Muscle layer of colon (tissue), 2 donors: ENCODE results near the gene RPS14.
"Not testable (repeated sequence)": the region's sequence is repeated elsewhere in the genome, so short reads cannot be mapped to it uniquely, and the experiment has no call there.

Experiments used
- H3K27ac ChIP-seq: one replicate; pipeline ENCODE4 v1.7.0; 2013; ENCODE audit warnings: low read depth, mild to moderate bottlenecking, low read length, moderate library complexity
- H3K27me3 ChIP-seq, 2 donors: one replicate each; pipeline ENCODE4 v1.7.0; 2013; ENCODE audit warnings: low read length in 2 of 2, mild to moderate bottlenecking in 2 of 2; ENCODE audit not compliant: insufficient read depth in 2 of 2, control insufficient read depth in 1 of 2
- H3K36me3 ChIP-seq: one replicate; pipeline ENCODE4 v1.7.0; 2013; ENCODE audit warnings: mild to moderate bottlenecking, low read length; ENCODE audit not compliant: insufficient read depth
- H3K4me1 ChIP-seq: one replicate; pipeline ENCODE4 v1.7.0; 2013; ENCODE audit warnings: mild to moderate bottlenecking, low read length; ENCODE audit not compliant: insufficient read depth
- H3K4me3 ChIP-seq, 2 donors: one replicate each; pipeline ENCODE4 v1.7.0; 2013; ENCODE audit warnings: low read length in 2 of 2, low read depth in 1 of 2, mild to moderate bottlenecking in 1 of 2, moderate library complexity in 1 of 2
- H3K9ac ChIP-seq: one replicate; pipeline ENCODE4 v1.7.0; 2013; ENCODE audit warnings: low read length
- H3K9me3 ChIP-seq: one replicate; pipeline ENCODE4 v1.7.0; 2013; ENCODE audit warnings: mild to moderate bottlenecking, low read length
- donor health status: abdominal sarcoma.
- donor health status: Adenocarcinoma of cecum.

RPS14 gene

DNA sequence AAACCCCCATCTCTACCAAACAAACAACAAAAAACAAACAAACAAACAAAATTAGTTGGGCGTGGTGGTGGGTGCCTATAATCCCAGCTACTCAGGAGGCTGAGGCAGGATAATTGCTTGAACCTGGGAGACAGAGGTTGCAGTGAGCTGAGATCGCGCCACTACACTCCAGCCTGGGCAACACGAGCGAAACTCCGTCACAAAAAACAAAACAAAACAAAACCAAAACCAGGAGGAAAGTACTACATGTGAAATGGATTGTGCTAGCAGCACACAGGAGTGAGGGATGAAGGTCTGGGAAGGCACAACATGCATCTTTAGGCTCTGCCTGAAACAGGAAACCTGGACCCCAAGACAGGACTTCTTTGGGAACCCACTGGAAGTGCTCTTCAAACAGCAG is 27.0 kb upstream of the RPS14 start:
- H3K27ac ChIP-seq, H3K27me3 ChIP-seq, H3K9ac ChIP-seq, H3K4me3 ChIP-seq, H3K4me1 ChIP-seq, H3K36me3 ChIP-seq, H3K9me3 ChIP-seq: not testable (repeated sequence)

DNA sequence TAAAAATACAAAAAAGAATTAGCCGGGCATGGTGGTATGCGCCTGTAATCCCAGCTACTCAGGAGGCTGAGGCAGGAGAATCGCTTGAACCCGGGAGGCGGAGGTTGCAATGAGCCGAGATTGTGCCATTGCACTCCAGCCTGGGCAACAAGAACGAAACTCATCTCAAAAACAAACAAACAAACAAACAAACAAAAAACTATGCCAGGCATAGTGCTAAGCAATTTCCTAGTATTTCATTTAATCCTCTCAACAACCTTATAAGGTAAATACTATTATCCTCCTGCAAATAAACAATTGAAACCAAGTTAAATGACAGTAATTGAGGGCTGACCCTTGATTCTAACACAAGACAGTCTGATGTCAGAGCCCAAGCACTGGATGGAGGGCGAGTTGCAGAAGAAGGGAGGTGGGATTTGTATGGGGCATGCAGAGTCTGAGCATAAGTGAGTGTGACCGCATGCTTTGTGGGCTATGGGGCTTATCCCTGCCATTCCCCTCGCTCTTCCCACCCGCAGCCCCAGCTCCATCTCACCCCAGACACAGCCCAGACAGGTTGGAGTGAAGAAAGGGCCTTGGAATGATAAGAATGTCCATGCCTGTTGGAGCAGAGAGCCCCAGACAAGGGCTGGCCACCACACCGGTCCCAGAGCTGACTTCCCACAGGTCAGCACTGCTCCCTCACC is 24.3 kb upstream of the RPS14 start:
- no peaks in the 10 kb centered on the region for H3K9me3 ChIP-seq
- H3K4me1 ChIP-seq = no peaks in the 10 kb centered on the region
- H3K36me3 ChIP-seq = no peaks in the 10 kb centered on the region
- H3K27me3 ChIP-seq = no peaks in the 10 kb centered on the region
- no peak overlapping the region for H3K4me3 ChIP-seq
- H3K27ac ChIP-seq = no peak overlapping the region
- H3K9ac ChIP-seq = no peak overlapping the region

DNA sequence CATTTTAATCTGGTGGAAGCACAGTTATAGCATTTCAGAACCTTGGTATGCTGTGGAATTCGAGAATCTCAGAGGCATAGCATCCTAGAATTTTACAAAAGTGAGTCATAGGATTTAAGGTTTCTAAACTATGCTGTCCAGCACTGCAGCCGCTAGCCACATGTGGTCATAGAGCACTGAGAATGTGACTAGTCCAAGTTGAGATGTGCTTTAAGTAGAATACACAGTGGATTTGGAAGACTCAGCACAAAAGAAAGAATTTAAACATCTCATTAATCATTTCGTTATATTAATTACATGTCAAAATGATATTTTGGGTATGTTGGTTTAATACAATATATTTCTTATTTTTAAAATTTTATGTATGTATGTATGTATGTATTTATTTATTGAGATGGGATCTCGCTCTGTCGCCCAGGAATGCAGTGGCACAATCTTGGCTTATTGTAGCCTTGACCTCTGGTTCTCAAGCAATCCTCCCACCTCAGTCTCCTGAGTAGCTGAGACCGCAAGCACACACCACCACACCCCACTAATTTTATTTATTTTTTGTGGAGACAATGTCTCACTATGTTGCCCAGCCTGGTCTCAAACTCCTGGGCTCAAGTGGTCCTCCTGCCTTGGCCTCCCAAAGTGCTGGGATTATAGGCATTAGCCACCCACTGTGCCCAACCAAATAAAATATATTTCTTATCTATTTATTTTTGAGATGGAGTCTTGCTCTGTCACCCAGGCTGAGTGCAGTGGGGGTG is 20.4 kb upstream of the RPS14 start:
- H3K36me3 ChIP-seq = no peaks in the 10 kb centered on the region
- H3K4me1 ChIP-seq = no peaks in the 10 kb centered on the region
- no peaks in the 10 kb centered on the region for H3K27me3 ChIP-seq
- no peak overlapping the region for H3K4me3 ChIP-seq
- H3K9me3 ChIP-seq = no peaks in the 10 kb centered on the region
- H3K9ac ChIP-seq = no peak overlapping the region
- H3K27ac ChIP-seq = no peak overlapping the region

DNA sequence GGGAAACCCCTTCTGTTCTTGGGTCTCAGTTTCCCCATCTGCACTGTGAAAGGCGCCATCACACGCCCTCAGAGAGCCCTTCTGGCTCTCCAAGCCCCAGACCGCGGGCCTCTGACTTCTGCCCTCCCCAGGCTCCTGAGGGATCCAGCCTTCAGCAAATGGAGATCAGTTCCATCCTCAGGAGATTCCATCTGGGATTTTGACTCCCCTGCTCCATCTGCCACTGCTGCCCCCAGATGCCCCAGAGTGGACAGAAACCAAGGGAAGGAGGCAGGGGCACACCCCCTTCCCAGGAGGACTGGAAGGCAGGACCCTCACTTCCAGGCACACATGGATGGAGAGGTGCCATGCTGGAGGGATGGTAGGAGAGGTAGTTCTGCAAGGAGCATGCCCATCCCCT is 18.7 kb upstream of the RPS14 start:
- Histone ChIP-seq H3K27ac (no peak overlapping the region), H3K36me3 (no peaks in the 10 kb centered on the region)

DNA sequence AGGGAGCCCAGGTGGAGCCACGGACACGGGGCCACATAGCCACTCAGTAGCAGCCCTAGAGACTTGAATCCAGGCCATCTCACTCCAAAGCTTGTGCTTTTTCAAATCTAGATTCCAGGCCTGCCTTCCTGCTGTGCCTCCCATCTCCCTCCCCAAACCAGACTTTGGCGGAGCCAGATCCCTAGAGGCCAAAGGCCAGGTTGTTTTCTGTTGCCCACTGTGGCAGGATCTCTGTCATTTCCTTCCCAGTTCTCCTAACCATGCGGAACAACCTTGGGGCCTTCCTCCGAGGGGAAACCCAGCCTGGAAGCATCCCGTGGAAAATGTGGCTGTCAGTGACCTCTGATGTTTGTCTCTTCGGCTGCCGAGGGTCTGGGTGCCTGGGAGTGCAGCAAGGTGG is 16.4 kb upstream of the RPS14 start:
- no peaks in the 10 kb centered on the region for H3K9me3 ChIP-seq
- no peak overlapping the region for H3K4me3 ChIP-seq
- H3K9ac ChIP-seq = no peak overlapping the region
- H3K27me3 ChIP-seq = no peaks in the 10 kb centered on the region
- H3K36me3 ChIP-seq = no peaks in the 10 kb centered on the region
- no peak overlapping the region for H3K27ac ChIP-seq
- H3K4me1 ChIP-seq = no peaks in the 10 kb centered on the region

More for the DNA sequence above, 18.7 kb upstream of the RPS14 start:
- Histone ChIP-seq H3K4me3 (no peak overlapping the region), H3K27me3 (no peaks in the 10 kb centered on the region), H3K4me1 (no peaks in the 10 kb centered on the region), H3K9ac (no peak overlapping the region), H3K9me3 (no peaks in the 10 kb centered on the region)

DNA sequence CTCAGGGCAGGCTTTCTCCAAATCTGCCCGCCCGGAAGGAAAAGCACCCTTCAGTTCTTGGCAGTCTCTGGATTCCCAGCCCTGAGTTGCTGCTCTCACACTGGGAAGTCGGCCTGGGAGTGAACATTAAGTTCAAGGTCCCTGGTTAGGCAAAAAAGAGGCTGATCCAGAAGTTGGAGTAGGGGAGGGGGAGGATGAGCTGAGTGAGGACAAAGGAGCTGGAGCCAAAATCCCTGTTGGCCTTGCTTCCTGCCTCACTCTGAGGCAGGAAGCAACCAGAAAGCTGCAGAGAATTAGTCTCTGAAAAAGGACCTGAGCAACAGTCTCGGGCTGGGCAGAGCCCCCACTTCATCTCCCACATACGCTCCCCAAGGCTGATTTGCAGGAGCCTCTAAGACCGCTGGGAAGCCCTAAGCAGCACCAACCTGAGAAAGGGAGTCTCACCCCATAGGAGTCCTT is 15.0 kb upstream of the RPS14 start:
- Histone ChIP-seq H3K27ac (no peak overlapping the region), H3K27me3 (no peaks in the 10 kb centered on the region), H3K36me3 (no peaks in the 10 kb centered on the region), H3K4me3 (no peak overlapping the region), H3K9me3 (no peaks in the 10 kb centered on the region), H3K9ac (no peak overlapping the region), H3K4me1 (peaks cover 1% of the 10 kb centered on the region)

DNA sequence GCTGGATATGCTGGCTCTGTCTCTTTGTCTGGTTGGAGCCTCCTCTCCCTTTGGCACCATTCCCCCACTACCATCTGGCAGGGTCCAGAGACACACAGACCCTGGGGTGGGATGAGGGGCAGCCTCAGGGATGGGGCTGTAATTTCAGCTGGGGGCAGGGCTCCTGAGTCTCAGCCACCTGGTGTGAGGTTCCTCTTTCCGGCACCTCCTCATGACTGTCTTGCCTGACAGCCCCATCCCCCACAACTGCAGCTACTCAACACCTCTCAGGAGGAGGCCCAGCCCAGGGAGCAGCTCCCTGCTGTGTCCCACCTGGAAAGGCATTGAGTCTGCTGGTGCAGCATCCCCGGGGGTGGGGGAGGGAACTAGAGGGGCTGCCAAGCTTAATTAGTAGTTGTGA is 11.7 kb upstream of the RPS14 start:
- H3K36me3 ChIP-seq = no peaks in the 10 kb centered on the region
- H3K27me3 ChIP-seq = no peaks in the 10 kb centered on the region
- H3K4me1 ChIP-seq = peaks cover 5% of the 10 kb centered on the region
- H3K9me3 ChIP-seq = no peaks in the 10 kb centered on the region
- no peak overlapping the region for H3K9ac ChIP-seq
- H3K4me3 ChIP-seq = no peak overlapping the region
- H3K27ac ChIP-seq = no peak overlapping the region

DNA sequence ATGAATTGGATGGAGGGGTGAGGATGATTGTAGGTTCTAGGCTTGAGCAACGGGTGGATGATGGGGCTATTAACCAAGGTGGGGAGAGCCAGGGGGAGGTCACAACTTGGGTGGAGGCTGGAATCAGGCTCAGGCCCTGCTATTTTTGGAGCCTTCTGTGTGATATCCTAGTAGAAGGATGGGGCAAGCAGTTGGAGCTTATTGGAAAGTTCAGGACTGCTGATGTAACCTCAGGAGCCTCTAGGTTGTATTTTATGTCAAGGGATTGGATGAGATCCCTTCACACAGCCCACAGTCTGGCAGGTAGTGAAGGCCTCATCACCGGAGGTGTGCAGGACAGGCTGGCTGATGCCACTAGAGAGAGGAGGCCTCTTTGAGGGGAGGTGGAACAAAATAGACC is 11.2 kb upstream of the RPS14 start:
- H3K9ac ChIP-seq = no peak overlapping the region
- H3K27ac ChIP-seq = no peak overlapping the region

DNA sequence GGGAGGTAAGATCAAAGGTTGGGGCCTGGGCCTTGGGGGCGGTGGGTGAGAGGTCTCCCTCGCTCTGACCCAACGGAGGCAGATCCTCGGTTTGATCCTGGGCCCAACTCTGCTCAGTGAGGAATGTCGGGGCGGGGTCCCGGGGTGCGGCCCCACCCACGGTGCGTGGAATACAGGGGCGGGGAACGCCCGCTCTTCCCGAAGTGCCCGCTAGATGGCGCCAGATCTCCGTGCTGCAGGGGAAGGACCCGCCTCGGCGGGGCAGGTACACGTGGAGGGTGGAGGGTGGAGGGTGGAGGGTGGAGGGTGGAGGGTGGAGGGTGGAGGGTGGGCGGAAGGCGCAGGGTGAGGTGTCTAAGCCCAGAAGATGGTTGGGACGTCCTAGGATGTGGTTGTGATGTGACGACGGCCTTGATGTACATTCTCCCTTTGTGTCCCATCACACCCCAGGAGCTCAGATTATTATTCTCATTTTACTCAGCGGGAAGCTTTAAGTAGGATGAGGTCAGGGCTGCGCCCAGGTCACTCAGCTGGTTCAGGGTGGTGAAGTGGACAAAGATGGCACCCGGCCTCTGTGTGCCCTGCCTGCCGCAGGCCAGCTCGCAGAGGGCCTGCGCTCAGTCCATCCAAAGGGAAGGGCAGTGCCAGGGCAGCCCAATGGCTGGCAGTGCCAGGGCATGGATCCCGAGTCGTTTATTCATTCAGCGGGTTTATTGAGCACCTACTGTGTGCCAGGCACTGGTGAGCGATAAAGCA is 9.4 kb upstream of the RPS14 start:
- Histone ChIP-seq H3K9me3 (no peaks in the 10 kb centered on the region), H3K36me3 (no peaks in the 10 kb centered on the region), H3K4me1 (peaks cover 5% of the 10 kb centered on the region), H3K9ac (no peak overlapping the region), H3K27ac (no peak overlapping the region), H3K4me3 (no peak overlapping the region), H3K27me3 (no peaks in the 10 kb centered on the region)

More for the DNA sequence above, 11.2 kb upstream of the RPS14 start:
- Histone ChIP-seq H3K4me3 (no peak overlapping the region), H3K4me1 (peaks cover 5% of the 10 kb centered on the region), H3K27me3 (no peaks in the 10 kb centered on the region), H3K9me3 (no peaks in the 10 kb centered on the region), H3K36me3 (no peaks in the 10 kb centered on the region)

DNA sequence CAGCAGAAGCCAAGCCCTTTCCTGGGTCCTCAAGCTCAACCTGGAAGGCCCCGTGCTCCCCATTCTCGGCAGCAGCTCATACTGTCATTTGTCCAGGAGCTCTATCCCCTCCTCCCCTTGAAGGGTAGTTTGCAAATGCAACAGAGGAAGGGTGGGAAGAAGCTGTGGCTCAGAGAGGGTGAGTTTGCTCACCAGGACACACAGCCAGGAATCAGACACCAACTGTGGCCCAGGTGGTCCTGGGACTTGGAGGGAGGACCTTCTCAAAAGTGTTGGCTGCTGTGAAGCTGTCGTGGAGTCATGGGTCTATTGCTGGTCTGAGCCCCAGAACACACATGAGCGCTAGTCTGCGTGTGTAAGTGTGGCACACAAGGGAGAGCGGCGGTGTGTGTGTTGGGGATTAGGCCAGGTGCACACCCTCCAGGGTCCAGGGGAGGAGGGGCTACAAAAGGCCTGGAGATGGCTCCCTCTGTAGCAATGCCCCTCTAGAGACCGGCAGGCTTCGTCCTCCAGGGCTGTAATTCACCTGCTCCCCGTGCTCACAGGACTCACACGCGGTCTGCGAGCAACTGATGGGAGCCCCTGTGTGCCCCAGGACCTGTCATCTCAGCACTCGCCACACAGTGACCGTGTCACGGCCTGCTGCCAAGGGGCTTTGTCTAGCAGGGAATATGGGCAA is 8.2 kb upstream of the RPS14 start:
- peaks cover 5% of the 10 kb centered on the region for H3K4me1 ChIP-seq
- no peak overlapping the region for H3K4me3 ChIP-seq
- no peaks in the 10 kb centered on the region for H3K36me3 ChIP-seq
- no peaks in the 10 kb centered on the region for H3K9me3 ChIP-seq
- H3K27me3 ChIP-seq = no peaks in the 10 kb centered on the region
- H3K9ac ChIP-seq = no peak overlapping the region
- no peak overlapping the region for H3K27ac ChIP-seq

DNA sequence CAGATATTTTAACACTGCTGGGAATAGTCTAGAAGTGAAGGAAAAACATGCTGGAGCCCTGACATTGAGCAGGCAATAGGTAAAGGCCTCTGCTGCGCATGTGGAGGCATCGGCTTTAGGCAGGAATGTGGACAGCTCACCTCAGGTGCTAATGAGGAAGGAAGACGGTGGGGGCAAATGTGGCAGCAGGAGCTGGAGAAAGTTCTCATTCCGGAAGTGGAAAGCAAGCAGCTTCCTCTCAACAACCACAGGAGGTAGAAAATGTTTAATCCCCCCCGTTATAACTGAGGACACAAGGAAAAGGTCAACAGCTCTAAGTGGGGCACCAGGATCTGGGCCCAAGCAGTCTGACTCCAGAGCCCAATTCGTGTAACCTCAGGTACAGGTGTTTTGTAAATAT is 7.6 kb upstream of the RPS14 start:
- no peak overlapping the region for H3K4me3 ChIP-seq
- H3K27ac ChIP-seq = no peak overlapping the region
- no peaks in the 10 kb centered on the region for H3K27me3 ChIP-seq
- no peaks in the 10 kb centered on the region for H3K36me3 ChIP-seq
- H3K9me3 ChIP-seq = no peaks in the 10 kb centered on the region
- H3K9ac ChIP-seq = no peak overlapping the region
- peaks cover 5% of the 10 kb centered on the region for H3K4me1 ChIP-seq
